SIG-M5 treated with dmso at 0.1 percent for 504 hours (cell line): ENCODE results near the gene NANOS1.
A peak's percentile ranks its signal among the peaks of the same experiment; 100 is the strongest.

Source experiments
- DNase-seq: peaks from one replicate; lab custom pipeline; 2025; ENCODE audit not compliant: unreplicated experiment; lab: John Stamatoyannopoulos, UW

NANOS1 gene

DNA sequence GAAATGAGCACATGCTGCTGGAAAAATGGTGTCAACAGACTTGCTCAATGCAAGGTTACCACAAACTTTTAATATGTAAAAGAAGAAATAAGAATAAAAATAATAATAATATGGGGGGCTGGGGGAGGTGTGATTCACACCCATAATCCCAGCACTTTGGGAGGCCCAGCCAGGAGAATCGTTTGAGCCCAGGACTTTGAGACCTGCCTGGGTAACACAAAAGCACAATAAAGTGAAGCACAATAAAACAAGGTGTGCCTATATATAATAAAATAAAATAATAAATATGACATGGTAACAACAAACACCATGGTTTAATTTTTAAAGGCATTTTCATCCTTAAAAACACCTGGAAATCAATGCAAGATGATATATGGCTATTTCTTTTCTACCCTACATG, 26.0 kb downstream of the NANOS1 start:
- no peak for DNase-seq

DNA sequence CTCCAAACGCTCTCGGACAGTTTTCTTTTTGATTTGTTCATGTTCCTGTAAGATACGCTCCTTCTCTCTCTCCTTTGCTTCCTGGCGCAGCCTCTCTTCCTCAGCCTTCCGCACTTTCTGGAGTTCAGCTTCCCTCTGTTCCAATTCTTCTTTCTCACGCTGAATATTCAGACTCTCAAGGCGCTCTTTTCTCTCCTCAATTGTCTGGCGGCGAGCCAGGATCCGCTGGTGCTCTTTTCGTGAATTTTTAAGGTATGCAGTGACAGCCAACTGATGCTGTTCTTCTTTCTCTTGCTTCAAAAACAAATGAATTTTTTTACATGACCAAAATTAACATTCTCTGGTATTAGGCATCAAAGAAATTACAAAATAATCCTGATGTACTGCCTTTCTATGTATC, 28.5 kb downstream of the NANOS1 start:
- no peak for DNase-seq

- no peak for DNase-seq
Observed at GRCh38 chr10:119059557-119059956, 30.0 kb downstream of the NANOS1 start.

GRCh38 chr10:119060107-119060506, 30.6 kb downstream of the NANOS1 start:
- DNase-seq, result no peak

DNA sequence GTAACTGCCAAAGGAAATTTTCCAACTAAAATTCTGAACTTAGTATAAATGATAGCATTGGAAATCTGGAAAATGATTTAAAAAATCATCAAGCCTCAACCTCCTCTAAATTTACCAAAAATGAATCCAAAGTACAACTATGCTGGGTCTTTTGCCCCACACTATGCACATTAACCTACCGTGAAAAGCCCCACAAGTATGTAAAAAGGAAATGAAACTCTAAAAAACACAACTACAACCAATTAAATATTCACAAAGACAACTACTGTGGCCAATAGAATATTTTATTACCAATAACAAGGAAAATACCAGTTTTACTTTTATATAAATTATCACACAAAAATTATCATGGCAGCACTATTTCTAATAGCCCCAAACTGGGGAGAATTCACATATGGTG, 31.8 kb downstream of the NANOS1 start:
- no peak for DNase-seq

DNA sequence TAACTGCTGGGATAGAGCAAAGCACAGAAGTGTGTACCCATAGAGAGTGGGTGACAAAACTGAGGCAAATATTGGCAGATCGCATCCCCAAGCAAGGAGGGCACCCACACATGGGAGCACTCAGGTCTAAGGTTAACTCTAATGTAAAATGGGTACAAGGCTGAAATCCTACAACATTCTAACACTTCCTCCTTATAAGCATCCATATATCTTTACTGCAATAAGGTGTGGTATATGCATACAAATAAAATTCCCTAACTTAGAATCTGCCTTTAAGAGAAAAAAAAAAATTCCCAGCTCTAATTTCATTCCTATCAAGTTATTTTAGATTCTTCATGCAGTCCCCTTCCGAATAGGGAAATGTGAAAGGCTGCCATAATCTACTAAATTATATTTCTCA, 32.4 kb downstream of the NANOS1 start:
- no peak for DNase-seq

DNA sequence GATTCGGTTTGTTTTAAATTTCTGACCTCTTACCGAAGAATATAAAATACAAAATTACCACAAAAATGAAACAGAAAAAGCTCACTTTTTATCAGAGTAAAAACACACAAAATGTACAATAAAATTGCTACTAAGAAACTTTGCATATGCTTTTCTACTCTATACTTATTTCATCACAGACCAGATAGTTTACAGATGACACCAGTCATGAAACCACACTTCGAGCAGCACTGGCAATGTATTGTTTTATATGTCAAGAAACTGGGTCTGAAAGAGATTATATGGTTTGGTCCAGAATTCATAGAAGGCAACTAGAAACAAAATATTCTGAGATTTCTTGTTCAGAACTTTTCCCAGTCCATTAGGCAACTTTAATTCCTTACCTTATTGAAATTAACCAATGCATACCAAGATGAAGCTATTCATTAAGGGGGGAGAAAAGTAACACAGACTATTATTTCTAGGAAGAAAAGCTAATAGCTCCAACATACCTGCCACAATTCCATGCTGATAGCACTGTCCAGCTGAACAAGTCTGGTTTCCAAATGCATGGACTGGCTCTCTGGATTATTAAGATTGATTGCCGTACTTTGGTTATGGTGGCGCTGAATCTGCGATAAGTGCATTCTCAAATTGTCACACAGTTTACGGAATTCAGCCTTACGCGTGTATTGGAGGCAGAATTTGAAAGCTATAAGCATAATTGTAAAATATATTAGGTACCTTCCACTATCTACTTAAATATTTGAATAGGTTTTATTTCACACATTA, 41.1 kb downstream of the NANOS1 start:
- DNase-seq, result no peak

DNA sequence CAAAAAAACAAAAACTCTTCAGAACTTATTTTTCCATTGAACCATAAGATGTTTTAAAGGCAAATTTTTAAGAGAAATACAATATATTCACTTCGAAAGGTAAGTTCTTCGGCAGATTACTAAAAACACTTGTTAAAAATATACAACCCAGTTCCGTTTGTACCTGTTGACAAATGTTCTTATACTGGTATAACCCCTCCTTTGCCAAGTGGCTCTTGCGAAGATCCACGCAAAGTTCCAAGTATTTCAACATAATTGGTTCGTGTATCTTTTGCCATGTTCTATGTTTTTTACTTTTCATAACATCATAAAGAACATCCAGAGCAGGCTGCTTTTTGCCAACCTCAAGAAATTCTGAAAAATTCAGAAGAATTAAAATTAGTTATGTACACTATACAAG, 44.1 kb downstream of the NANOS1 start:
- DNase-seq, result no peak

- no peak for DNase-seq
Observed at GRCh38 chr10:119078422-119079179, 49.1 kb downstream of the NANOS1 start.

GRCh38 chr10:119079599-119080520, 50.3 kb downstream of the NANOS1 start:
- DNase-seq, result peak; percentile 27

GRCh38 chr10:119080521-119081259, 51.2 kb downstream of the NANOS1 start, which contains the start of gene EIF3A:
Gene EIF3A, minus strand, starts transcription at chr10:119080817. Its CDS starts 141 bp downstream, at chr10:119080676.
- DNase-seq, result peak; percentile 86
